Omental fat pad (tissue), 4 donors: Measurements from ENCODE around the gene PANK1. TPM values are rescaled to one million over a fixed set of nuclear protein-coding genes. Genes with fewer than 3 reads are reported as not detected.

Source experiments
- ATAC-seq: fragments of 150-250 bp; one replicate; pipeline ENCODE4 v1.9.1; 2016; ENCODE audit warnings: mild to moderate bottlenecking, moderate library complexity; ENCODE audit not compliant: low FRiP score
- DNase-seq: peaks from one replicate; pipeline ENCODE4 v3.0.0-alpha.2; 2019; ENCODE audit warnings: low spot score
- CTCF ChIP-seq, 3 donors: fragments of 450-650 bp; IDR thresholded peaks; one replicate each; pipeline ENCODE4 v1.5.1; 2016 to 2017; ENCODE audit warnings: antibody characterized with exemption in 3 of 3, mild to moderate bottlenecking in 3 of 3, moderate library complexity in 2 of 3
- small RNA-seq: library from RNA; depleted of rRNA; stranded (forward); fragments of <200 nt; gene quantifications from one replicate; pipeline ENCODE3, GENCODE V24; 2016
- total RNA-seq, 4 donors: library from RNA; depleted of rRNA; stranded (reverse); fragments of >200 nt; gene quantifications; one replicate each; pipeline ENCODE4 v1.1.0, GENCODE V29; 2016

PANK1 gene
- total RNA-seq, 4 donors from 2014 or later, result 0.74 to 5.7 (median 3.5) TPM

DNA sequence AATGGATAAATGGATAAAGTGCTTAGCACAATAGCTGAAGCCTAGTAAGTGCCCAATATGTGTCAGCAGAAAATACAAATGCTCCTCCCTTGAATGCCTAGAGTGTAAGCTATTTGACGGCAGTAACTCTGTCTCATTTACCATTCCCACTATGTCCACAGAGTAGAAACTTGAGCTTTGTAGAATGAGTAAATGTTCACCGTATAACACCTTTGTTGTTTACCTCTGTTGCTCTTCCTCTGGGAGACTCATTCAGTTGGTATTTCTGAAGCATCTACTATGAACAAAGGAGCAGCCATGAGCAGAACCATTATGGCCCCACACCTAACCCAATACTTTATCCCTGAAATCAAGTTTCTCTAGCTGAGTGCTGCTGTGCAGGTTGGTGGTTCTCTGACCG lies 101.2 kb downstream of the PANK1 start:
- TF ChIP-seq CTCF (IDR thresholded peaks at IDR 0.05), result no peak
- no peak for DNase-seq
- ATAC-seq, result no peak

DNA sequence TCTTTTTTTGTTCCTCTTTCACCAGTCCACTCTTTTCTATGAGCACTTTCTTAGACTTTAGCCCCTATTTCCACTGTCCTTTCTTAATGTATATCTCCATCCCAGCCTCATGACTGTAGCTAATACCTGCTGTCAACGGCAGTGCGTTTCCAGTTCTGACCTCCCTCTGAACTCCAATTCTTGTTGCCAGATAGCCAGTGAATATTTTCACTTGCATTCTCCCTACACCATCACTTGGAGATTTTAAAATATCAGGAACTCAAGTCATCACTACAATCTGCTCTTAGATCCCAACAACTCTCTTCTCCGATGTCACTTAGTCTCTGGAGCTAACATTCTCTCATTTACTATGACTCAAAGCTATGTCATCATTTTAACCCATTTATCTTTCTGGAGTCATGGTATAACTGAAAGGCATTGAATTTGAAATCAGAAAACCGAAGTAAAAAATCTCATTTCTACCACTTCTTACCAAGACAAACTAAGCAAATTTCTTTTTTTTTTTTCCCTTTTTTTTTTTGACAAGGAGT lies 104.6 kb downstream of the PANK1 start:
- ATAC-seq (no peak), DNase-seq (no peak)
- no peak for TF ChIP-seq CTCF (IDR thresholded peaks at IDR 0.05)

- no peak for TF ChIP-seq CTCF (IDR thresholded peaks at IDR 0.05)
- ATAC-seq (no peak), DNase-seq (no peak)
These were observed 107.7 kb downstream of the PANK1 start for GRCh38 chr10:89537364-89537763.

DNA sequence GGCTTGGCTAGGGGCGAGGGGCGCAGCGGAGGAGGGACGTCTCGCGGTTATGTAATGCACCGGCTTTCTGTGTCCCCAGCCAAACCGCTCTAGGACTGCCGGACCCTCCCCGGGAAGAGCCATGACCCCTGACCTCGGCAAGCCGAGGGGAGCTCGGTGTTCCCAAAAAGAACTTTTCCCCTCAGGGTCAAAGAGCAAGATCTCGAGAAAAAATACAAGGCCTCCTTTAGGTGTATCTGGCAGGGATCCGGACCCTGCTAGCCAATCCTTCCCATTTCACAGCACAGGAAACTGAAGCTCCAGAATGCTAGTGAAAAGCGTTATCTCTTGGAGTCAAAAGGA lies 109.1 kb downstream of the PANK1 start:
- no peak for ATAC-seq
- TF ChIP-seq CTCF (IDR thresholded peaks at IDR 0.05), result no peak
- DNase-seq, result no peak

- ATAC-seq (peak; percentile 54), DNase-seq (no peak)
- TF ChIP-seq CTCF (IDR thresholded peaks at IDR 0.05), result no peak
These were observed 109.7 kb downstream of the PANK1 start, which contains the start of gene SLC16A12 for GRCh38 chr10:89535171-89536012. TSS of gene SLC16A12 (minus strand) at chr10:89535594. CDS start at chr10:89462578, 73,016 bp downstream.

DNA sequence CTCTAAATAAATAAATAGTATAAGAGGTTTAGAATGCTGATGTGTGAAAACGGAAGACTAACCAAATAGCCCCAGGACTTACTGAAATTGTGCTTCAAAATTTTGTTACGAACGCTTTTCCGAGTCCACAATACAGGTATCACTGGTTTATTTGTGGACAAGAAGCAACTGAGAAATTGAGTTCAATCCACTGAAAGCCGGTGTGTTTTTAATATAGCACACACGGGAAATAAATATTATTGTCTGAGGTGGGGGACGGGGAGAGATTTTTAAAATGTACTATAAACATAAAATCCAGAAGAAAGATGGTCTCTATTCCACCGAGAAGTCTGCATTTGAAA lies 110.2 kb downstream of the PANK1 start:
- no peak for DNase-seq
- no peak for TF ChIP-seq CTCF (IDR thresholded peaks at IDR 0.05)
- no peak for ATAC-seq

Small RNAs within 50 kb of the gene (small RNA-seq; reads per million reads assigned to genes)
- 4.1 reads per million, percentile 72 among the genes with 10 or more reads in this experiment for gene MIR107

Other genes starting within 250 kb of the PANK1 start
- gene IFIT5, start 230.7 kb downstream of the PANK1 start, total RNA-seq, result 10 to 100 TPM in 3 of 4 donors, 1 to 10 TPM in 1; 6.9 to 32.8 (median 17.3) TPM
- 1 to 10 TPM in 3 of 4 donors, under 1 TPM in 1; 0.72 to 5.8 (median 3.0) TPM for gene SLC16A12, start 109.6 kb downstream of the PANK1 start, total RNA-seq
- gene KIF20B, start 56.3 kb upstream of the PANK1 start, total RNA-seq, result 1 to 10 TPM; 1.7 to 4.1 (median 2.7) TPM